ENCODE measurements around the gene FAF2.

FAF2 gene

DNA sequence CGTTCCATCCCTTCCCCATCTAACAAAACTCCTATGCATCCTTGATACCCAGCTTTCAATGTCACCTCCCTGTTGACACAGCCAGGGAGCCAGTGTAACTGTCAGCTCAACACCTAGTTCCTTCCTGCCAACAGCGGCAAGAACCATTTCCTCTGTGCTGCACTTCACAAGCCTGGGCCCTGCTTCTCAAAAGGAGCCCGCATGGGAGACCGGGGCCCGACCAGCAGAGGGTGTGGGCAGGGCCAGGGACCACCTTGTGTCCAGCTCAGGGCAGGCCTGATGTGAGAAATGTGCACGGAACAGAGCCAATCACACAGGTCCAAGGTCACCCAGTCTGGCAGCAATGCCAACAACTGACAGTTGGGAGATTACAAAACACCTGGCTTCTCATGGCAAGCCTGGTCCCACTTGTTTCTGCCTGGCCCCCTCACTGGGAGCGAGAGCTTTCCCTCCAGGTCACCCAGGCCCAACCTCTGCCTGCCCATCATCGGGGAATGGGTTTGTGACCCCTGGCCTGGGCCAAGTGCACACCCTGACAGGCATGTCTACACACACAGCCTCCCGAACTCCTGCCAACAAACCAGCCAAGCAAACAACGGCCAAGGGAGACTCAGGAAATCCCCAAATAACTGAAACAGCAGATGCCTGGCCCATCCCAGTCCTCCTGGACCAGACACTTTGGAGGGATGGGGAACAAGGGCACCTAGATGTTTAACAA is 85.9 kb downstream of the FAF2 start:
- peak; percentile 53 for DNase-seq

- DNase-seq = no peak
Measured at GRCh38 chr5:176534640-176535039, 86.5 kb downstream of the FAF2 start.

DNA sequence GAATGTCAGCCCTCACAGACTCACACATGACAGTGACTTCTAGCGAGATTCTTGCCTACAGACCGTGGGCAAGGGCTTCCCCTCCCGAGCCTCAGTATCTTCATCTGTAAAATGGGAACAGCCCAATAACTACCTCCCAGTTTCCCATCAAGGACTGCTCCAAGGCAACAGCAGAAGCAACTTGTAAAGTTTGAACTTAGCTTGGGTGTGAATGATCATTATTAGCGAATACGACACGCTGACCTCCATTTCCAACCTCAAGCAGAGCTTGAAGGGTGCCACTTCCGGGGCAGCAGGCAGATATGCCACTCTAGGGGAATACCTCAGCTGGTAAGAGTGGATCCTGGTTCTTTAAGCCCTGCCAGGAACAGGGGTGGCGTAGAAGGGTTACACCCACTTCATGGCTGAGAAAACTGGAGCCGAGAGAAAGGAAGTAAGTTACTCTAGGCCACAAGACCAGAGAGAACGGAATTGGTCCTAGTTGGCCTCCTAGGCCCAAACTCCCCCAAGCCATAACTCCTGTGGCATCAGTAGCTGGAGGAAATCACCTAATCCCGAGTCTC is 87.0 kb downstream of the FAF2 start:
- peak; percentile 50 for DNase-seq

DNA sequence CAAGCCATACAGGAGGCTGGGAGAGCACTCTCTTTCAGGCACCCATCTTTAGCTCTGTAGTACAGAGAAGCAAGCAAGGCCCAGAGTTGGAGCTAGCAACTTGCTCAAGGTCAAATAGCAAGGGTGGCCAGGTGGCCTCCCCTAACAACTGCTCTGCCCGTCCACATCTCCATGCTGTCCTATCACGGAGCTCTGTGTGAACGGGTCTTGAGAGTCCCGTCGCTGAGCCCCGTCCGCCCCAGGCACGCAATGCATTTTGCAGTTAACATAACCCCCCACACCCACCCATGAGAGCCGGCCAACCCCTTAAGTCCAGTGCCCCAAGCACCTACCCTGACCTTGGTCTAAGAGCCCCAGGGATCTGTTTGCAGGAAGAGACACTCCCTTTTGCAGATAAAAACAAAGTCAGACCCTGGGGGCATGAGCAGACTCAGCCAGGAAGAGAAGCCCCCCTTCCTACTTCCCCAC is 87.5 kb downstream of the FAF2 start:
- DNase-seq = peak; percentile 59

DNA sequence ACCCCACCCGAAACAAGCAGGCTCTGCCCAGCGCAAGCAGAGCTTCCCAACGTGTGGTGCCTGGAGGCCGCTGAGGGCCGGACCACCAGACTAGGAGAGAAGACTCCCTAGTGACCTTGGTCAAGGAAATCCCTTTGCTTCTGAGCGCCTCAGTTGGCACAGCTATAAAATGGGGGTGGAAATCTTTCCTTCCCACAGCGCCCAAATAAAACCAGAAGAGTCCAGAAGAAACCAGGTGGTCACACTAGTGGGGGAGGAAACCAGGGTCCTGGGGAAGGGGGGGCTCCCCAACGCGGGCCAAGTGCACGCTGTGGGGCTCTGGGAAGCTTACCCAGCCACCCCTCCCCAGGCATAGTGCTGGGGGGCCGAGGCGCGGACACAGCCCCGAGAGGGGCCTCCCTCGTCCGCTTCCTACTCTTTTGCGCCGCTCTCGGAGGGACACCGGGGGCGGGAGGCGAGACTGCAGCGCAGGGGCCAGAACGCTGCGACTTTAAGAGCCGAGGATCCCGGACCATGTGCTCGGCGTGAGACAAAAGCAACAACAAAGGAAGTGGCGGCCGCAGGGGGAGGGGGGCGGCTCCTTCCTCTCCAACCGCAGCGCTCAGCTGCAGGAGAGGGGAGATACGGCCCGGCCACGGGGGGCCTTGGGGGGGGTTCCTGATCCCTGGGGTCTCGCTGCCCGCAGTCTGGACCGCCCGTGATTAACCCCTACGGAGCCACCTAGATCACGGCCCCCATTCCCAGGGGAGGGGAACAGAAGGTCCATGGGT is 88.1 kb downstream of the FAF2 start:
- DNase-seq = peak; percentile 86

GRCh38 chr5:176536902-176537553 is 88.8 kb downstream of the FAF2 start, which contains the start of gene RNF44:
RNF44 (minus strand) TSS chr5:176537402; CDS start chr5:176532472, 4,930 bp downstream.
- DNase-seq = peak; percentile 99

GRCh38 chr5:176537554-176538229 is 89.5 kb downstream of the FAF2 start:
- DNase-seq = peak; percentile 100

GRCh38 chr5:176538230-176538988 is 90.2 kb downstream of the FAF2 start:
- DNase-seq = no peak

DNA sequence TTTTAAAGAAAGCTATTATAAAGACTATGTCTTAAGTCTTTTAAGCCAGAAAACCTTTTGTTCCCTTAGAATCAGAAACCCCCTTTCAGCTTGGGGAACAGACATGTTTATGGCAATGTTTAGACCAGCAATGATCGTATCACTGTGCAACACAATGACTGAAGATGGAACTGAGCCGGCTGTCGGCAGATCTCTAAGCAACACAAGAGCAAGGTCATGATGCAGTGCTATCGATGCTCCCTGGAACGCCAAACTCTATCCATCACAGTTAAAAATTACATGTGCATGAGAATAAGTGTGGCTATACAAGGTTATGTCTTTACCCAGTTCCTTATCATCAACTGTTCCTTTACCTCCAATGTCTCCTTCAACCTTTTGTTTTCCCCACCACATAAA is 90.8 kb downstream of the FAF2 start:
- no peak for DNase-seq

DNA sequence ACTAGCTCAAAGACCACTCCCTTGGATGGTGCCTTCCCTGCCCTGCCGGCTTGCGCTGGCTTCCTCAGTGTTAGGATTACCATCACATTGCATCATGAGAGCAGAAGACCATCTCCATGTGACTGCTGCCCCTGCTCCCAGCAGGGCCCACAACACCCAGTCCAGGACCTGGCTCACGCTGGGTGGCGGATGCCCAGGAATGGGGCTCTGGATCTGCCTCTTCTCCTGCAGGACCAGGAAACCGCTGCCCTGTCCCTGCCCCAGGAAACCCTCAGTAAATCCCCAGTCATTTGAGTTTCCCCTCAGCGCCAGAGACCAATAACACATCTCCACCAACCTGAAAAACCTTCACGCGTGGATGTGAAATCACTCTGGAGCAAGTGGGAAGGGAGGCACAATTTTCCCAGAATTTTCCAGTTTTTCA is 92.3 kb downstream of the FAF2 start:
- DNase-seq = no peak

GRCh38 chr5:176540956-176541337 is 92.8 kb downstream of the FAF2 start:
- no peak for DNase-seq

DNA sequence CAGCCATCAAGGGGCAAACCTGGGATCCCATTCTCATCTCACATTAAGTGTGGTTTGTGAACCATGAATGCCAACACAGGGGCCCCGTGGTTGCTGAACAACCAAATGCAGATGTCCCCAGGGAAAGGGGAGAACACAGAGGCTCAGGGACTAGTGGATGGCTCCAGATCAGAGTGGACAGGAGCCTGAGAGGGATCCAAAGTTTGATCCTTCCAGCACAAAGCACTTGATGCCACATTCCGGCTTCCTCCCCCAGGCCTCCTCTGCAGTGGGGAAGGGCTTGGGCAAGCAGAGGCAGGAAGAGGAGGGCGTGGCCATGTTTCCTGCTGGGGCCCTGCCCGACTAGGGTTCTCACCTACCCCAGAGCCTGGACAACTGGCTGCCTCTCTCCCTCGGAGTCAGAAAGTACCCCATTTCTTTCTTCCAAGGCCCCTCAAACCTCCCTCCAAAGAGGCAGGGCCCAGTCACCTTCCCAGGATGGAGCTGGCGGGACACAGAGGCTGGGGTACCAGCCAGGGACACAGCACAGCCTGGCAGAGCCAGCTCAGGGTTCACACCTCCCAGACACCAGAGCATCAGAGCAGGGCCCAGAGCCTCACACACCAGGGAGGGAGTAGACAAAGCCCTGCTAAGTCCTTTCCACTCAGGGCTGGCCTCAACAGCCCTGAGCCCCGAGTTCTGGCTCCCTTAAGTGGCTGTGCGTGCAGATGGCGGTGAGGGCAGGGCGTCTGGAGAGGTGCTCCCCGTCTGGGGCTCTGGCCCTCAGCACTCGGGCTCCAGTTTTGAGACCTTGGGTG is 93.4 kb downstream of the FAF2 start:
- peak; percentile 85 for DNase-seq

GRCh38 chr5:176542135-176542595 is 94.0 kb downstream of the FAF2 start:
- no peak for DNase-seq

DNA sequence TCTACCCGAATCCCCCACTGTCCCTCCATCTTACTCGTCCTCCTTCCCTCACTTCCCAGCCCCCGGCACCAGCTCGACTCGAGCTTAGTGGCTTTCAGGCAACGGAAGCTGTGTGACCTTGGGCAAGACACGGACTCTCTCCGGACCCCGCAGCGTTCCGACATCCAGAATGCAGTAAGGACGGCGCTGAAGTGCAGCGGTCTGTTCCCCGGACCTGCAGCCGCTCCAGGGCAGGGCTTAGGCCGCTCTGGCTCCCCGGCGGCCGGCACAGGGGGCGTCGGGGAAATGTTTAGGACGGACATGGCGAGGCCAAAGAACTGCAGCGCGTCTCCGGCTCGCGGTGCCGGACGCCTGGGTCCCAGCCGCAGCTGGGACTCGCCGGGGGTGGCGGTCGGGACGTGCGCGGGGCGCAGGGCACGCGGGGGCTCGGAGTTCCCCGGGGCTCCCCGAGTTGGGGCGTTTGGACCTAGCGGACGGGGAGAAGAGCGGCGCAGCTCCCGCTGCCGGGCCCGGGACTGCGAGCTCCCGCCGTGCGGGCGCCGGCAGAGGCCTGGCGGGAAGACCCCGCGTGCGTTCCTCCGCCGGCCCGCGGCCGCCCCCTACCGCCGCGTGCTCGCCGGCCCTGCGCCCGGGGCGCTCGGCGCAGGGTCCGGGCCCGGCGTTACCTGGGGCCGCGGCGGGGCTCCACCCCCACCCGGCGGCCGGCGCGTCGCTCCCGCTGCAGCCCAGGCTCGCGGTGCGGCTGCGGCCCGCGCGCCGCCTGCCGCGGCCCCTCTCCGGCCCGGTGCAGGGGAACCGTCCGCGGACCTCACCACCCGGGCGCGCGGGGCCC is 94.6 kb downstream of the FAF2 start:
- DNase-seq = peak; percentile 65

GRCh38 chr5:176543428-176544182 is 95.4 kb downstream of the FAF2 start:
- DNase-seq = peak; percentile 84

GRCh38 chr5:176545388-176545736 is 97.2 kb downstream of the FAF2 start:
- no peak for DNase-seq

DNA sequence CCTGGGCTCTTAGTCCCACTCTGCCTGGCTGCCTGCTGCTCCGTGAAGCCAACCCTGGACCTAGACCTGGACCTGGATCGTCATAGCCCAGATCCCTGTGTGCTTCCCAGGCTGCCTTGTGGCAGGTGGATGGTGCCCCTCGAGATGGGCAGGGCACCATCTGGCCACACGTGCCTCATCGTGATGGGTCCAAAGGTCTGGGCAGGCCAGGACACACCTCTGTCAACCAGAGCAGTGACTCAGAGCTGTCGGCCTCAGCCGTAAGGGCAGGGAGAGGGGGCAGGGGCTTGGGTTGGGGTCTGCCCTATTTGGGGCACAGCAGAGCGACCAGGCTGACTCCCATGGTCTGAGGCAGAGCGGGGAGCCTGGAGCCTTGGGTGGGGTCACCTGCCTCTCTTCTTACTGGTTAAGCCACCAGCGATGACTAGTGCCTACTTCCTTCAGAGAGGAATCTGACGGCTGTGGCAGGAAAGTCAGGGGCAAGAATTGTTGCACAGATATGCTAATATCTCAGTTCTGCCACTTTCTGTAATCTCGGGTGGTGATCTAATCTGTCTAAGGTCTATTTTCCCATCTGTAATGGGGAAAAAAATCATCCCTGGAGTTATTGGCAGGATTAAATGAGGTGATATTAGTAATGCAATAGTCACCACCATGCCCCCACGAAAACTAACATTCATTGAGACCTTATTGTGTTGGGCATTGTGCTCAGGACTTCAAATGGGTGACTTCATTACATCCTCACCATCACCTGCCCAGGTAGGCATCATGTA is 97.7 kb downstream of the FAF2 start:
- DNase-seq = peak; percentile 44

GRCh38 chr5:176547802-176548201 is 99.6 kb downstream of the FAF2 start:
- DNase-seq = no peak

All from islet precursor cell (in vitro differentiated cells).